Measurements from ENCODE around the gene RGSL1. TPM values are rescaled to one million over a fixed set of nuclear protein-coding genes. Genes with fewer than 3 reads are reported as not detected.
"Not testable (repeated sequence)": the region's sequence is repeated elsewhere in the genome, so short reads cannot be mapped to it uniquely, and the experiment has no call there.

The RGSL1 gene
- total RNA-seq, 2 donors from 2014 or later = not detected

DNA sequence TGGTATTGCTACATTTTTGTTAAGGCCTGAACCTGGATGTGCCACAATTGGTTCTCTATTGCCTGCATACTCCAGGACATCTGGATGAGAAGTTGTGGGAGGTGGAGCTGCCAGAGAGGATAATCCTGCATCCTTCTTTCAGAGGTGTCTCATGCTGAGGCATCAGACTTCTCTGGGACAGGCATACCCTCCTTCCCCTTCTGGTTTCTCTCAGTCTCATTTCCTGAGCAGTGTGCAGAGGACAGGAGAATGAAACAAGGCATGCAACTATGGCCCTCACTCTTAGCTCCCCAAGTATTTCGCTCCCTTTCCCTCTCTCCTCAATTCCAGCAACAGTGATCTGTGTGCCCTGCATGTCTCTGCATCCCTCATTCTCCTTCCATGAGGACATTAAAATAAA lies 7.6 kb upstream of the RGSL1 start:
- ATAC-seq (no peak), DNase-seq (no peak)
- intact Hi-C loops (cut with DNase I) = loop anchor here in 1 of 2 donors (10.0 kb wide), 2 partner anchors 152 to 342 kb away; partner anchors contain the start of gene NPL

DNA sequence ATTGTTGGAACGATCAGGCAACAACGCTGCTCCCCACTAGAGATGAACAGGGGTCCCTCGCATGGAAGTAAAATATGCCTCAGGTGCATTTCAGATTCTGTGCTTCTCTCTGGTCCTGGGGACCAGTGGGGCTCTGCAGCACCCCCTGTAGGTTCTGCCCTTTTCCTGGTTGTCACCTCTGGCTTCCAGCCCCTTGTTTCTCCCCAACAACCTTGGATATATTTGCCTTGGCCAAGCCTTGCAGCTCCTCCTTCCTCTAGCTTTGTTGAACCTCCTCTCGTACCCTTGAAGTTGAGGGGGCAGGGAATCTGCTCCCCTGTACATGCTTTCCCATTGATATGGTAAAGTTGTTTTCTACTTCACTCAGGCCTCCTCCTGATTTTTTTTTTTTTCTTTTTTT lies 5.4 kb upstream of the RGSL1 start:
- intact Hi-C loops (cut with DNase I) = loop anchor here in 1 of 2 donors (10.0 kb wide), 2 partner anchors 150 to 340 kb away; partner anchors contain the start of gene NPL
- DNase-seq (no peak), ATAC-seq (no peak)

DNA sequence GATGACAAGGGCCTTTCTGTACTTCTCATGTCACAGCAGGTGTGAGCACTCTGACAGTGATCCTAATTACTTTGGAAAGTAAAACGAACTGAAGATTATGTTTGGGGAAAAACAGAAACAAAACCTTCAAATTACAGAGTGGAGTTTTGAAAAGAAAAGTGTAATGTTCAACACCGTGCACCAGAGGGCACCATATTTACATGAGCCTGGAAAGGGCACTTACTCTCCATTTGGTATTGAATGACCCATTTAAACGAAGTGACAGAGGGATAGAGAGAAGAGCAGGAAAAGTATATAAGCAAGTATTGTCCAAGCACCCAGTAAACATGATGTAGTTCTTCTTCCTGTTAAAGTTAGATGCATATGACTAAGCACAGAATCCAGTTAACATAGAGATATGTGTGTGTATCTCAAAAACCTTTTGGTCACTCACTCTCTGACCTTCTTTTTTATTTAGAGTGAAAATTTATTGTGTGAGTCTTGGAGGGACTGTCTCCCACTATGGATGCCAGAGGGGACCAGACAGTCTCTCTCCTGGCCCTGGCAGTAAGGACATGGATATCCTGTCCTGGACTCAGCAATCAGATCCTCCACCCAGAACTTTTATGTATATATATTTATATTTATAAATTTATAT lies 3.8 kb upstream of the RGSL1 start:
- peak in 1 of 2 donors; percentile 39 for ATAC-seq
- intact Hi-C loops (cut with DNase I) = loop anchor here (5.0 to 10.0 kb wide), 4 partner anchors 146 to 339 kb away; partner anchors contain the start of gene NPL (in 1 of the 2)
- no peak for DNase-seq

DNA sequence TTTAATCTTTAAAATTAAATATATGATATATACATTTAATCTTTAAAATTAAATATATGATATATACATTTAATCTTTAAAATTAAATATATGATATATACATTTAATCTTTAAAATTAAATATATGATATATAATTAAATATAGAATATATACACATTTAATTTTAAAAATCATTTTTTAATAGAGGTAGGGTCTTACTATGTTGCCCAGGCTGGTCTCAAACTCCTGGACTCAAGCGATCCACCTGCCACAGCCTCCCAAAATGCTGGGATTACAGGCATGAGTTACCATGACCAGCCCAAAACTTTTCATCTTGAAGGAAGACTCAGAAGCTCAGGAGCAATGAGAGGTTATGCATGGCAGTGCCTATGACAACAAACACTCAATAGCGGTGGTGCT lies 2.8 kb upstream of the RGSL1 start:
- intact Hi-C loops (cut with DNase I) = loop anchor here (5.0 to 10.0 kb wide), 4 partner anchors 145 to 338 kb away; partner anchors contain the start of gene NPL (in 1 of the 2)
- ATAC-seq = not testable (repeated sequence)

DNA sequence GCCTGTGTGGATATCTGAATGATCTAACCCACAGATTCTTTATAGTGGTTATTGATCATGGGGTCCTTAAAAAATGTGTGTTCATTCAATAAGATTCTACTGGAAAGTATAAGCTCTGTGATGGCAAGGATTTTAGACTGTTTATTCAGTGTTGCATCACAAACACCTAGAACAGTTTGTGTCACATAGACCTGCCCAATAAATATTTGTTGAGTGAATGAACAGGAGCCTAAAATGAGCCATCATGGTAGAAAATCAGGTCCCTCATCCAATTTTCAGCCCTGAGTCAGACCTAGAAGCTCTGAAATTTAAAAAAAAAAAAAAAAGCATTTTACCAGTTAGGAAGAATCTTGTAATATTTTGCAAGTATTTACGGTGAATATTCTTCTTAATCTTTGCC lies 2.3 kb upstream of the RGSL1 start:
- DNase-seq (no peak), ATAC-seq (no peak)
- intact Hi-C loops (cut with DNase I) = loop anchor here (5.0 to 10.0 kb wide), 4 partner anchors 145 to 337 kb away; partner anchors contain the start of gene NPL (in 1 of the 2)

More for the DNA sequence above, 2.8 kb upstream of the RGSL1 start:
- not testable (repeated sequence) for DNase-seq

DNA sequence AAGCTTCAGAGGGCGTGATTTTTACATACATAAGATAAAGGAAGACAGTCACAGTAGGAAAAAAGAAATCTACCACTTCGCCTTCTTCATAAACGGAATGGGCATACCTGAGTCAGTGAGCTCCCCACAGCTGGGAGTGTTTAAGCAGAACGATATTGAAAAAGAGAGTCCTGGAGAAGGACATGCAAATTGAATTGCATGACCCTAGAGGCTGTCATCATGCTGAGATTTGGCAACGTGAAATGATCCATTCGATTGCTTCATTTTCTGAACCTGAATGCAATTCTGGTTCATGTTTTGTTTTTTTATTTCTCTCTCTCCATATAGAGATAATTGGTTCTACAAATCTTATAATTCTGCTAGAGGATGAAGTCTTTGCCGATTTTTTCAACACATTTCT lies 3.7 kb downstream of the RGSL1 start:
- ATAC-seq = no peak
- intact Hi-C loops (cut with DNase I) = no loop called here

DNA sequence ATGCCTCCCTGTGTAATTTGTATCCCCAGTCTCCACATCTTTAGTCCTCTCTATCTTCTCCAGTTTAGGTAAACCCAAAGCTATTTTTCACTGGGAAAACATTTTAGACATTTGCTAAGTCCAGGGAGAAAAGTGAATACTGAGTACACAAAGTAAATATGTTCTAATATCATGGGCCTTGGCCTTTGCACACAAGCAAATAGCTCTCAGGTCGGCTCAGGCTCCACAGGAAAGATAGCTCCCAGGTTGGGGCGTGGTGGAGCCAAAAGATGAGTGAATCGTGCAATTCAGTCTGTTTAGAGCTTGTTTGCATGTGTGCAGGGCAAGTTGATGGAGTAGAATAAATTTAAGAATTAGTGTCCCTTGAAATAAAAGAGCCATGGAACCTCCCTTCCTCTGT lies 7.9 kb downstream of the RGSL1 start:
- intact Hi-C loops (cut with DNase I) = no loop called here
- DNase-seq = no peak
- ATAC-seq = no peak

More for the DNA sequence above, 3.7 kb downstream of the RGSL1 start:
- DNase-seq = no peak

DNA sequence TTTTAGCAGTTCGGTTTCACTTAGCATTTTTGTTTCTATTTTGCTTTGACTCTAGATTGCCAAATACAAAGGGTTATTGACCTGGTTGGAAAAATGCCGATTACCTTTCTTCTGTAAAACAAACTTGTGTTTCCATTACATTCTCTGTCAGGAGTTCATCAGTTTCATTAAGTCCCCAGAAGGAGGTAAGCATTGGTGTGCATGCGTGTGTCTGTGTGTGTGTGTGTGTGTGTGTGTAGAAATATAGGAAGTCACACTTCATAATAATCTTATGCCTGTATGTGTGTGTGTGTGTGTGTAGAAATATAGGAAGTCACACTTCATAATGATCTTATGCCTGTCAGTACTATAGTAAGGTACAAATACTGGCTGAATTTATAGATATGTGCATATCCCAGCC lies 10.0 kb downstream of the RGSL1 start:
- ATAC-seq (no peak), DNase-seq (no peak)
- intact Hi-C loops (cut with DNase I) = no loop called here

DNA sequence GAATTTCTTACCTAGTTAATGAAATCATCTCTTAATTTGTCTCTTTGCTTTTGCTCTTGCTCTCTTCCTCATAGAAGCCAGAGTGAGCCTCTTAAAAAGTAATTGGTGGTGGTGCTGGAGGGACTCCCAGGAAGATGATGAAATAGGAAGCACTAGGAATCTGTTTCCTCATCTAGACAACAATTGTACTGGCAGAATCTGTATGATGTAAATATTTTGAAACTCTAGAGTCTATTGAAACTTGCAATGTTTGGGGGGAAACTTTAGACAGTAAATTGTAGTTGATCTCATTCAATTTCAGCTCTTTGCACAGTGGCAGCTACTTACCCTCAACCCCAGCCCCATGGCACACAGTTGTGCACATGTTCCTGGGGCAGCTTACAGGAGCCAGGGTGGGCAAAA lies 10.6 kb downstream of the RGSL1 start:
- DNase-seq (no peak), ATAC-seq (no peak)
- intact Hi-C loops (cut with DNase I) = no loop called here

DNA sequence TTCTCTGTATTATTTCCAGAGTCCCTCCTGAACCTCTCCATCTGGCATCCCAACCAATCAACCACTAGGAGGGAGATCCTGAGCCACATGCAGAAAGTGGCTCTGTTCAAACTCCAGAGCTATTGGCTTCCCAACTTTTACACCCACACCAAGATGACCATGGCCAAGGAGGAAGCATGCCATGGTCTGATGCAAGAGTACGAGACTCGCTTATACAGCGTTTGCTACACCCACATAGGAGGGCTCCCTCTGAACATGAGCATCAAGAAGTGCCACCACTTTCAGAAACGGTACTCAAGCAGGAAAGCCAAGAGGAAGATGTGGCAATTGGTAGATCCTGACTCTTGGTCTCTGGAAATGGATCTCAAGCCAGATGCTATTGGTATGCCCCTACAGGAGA lies 23.6 kb downstream of the RGSL1 start:
- intact Hi-C loops (cut with DNase I) = no loop called here
- DNase-seq (no peak), ATAC-seq (no peak)

DNA sequence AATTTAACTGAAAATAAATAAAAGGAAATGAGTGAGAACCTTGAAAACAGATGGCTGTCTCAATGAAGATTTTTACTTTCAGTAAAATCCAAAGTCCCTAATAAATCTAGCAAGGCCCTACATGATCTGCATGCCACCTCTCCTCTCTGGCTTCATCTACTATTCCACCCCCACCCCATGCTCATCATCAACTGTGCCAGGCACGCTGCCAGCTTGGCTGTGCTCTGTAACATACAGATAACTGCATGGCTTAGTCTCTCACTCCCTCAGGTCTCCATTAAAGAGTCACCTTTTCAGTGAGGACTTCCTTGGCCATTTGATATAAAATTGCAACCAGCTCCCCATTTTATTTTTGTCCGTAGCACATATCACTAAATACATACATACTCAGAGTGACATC lies 26.7 kb downstream of the RGSL1 start:
- peak in 1 of 2 donors; percentile 42 for ATAC-seq
- DNase-seq = no peak
- intact Hi-C loops (cut with DNase I) = no loop called here

DNA sequence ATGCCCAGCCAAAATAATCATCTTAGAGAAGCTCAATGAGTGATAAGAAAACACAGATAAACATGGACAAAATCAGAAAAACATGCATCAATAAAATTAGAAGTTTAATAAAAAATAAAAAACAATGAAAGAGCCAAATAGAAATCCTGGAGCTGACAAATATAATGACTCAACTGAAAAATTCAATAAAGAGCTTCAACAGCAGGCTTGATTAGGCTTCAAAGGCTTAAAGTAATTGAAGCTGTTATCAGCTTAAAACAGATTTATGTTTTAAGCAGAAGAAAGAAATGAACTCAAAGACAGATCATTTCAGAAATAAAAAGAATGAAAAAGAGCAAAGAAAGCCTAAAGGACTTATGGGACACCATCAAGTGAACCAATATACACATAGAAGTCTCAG lies 28.3 kb downstream of the RGSL1 start:
- ATAC-seq = no peak

DNA sequence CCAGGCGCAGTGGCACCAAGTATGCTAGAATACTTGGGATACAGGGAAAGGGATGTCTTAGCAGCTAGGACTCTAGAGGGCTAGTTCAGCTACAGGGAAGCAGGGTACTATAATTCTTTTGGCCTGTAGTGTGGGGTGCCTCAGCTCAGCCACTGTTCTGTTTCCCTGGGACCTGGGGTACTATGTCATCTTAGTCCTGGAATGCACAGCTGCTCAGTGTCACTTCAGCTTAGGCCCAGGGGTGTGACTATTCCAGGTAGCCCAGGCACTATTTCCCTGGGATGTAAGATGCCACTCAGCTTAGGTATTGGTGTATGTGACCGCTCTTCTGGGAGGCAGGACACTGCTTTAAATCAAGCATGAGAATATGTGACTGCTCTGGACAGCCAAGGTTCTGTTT lies 34.1 kb downstream of the RGSL1 start:
- no peak for ATAC-seq
- DNase-seq = no peak
- intact Hi-C loops (cut with DNase I) = no loop called here

More for the DNA sequence above, 28.3 kb downstream of the RGSL1 start:
- DNase-seq = no peak
- intact Hi-C loops (cut with DNase I) = no loop called here

DNA sequence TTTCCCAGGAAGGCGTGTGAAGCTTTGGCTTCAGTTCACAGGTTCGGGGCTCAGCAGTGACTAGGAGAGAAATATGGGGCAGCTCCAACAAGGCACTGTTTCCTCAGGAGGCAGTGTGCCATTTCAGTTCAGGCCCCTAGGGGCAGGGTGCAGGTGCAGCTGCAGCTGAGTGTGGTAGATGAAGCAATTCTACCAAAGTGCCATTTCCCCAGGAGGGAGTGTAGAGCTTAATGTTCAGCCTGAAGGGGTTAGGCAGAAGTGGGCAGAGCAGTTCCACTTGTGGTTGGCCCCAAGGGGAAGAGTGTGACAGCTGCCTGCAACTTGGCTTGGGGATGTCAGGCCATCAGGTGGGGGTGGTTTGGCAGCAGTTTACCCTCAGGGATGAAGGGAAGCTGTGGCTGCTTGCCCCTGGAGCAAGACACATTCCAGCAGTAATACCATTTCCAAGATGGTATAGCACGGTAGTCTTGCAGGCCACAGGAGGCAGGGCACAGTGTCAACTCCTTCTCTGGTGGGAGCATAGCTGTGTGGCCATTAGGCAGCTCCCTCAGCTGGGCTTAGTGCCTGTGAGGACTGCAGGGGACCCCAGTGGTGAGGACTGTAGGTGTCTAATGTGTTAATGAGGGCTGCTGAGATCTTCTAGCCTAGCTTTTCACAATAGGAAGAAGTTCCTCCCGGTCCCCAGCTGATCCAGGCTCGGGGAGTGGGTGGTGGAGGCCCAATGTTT lies 34.7 kb downstream of the RGSL1 start:
- ATAC-seq (no peak), DNase-seq (no peak)
- intact Hi-C loops (cut with DNase I) = no loop called here

DNA sequence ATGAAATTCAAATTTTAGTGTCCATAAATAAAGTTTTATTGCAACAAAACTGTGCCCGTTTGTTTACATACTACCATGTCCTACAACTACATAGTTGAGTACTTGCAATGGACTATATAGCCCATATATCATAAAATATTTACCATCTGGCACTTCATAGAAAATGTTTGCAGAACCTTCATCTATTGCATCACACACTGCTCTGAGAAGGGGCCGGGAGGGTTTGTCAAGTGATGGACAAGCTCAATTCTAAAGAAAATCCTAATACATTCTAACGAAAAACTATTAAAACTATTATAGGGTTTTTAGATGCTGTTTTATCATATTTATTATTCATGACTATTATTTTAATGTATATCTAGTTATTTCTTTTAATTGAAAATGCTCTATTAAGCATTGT lies 35.9 kb downstream of the RGSL1 start:
- intact Hi-C loops (cut with DNase I) = no loop called here
- ATAC-seq (no peak), DNase-seq (no peak)

DNA sequence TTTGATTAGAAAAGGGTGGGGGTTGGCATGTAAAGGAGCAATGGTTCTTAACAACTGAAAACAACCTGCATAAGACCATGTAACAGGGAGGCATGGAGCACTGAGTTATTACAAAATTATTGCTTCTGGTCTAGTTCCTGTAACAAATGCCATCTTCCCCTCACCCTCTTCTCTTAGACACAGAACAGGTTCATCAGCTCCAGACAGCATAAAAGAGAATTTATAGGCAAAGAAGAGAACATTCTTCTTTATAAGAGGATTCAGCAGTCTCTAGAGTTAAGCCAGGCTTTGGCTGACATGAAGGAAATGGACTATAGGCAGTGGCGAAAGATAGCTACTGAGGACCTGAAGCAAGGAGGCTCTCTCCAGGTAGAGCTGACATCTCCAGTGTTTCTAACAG lies 38.9 kb downstream of the RGSL1 start:
- intact Hi-C loops (cut with DNase I) = no loop called here
- no peak for DNase-seq
- no peak for ATAC-seq

DNA sequence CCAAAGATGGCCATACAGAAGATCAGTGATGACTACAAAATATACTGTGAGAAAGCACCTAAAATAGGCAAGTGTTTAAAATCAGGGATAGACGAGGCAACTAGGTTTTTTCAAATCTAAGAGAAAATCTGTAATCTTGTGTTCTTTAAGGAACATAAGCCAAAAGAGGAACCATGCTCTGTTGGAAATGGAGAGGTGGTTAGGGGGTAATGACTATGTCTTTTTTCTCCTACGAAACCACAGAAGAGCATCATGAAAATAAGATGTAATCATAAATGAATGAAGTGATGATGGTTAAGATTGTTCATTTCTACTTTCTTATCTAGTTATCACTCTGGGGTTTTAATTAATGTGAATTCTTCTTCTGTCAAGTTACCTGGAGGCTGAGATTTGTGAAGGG lies 43.1 kb downstream of the RGSL1 start:
- ATAC-seq (no peak), DNase-seq (no peak)
- intact Hi-C loops (cut with DNase I) = no loop called here

DNA sequence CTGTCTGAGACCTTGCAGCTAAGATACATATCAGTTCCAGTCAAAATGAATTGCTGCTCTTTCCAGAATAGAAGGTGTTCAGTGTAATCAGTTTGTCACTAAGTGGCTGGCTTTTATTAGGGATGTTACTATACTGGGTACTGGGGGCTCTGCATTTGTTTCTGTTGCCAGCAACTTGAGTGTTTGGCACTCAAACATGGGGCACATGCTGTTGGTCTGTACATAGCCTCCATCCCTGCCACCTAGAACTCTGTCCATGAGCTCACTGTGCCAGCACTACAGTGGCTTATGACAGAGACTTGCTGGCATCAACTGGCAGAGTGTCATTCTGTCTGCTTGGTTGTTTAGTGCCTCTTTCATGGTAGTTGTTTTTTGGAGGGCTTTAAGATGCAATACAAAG lies 45.1 kb downstream of the RGSL1 start:
- intact Hi-C loops (cut with DNase I) = no loop called here
- ATAC-seq (peak; percentile 70 to 95), DNase-seq (peak; percentile 23)

DNA sequence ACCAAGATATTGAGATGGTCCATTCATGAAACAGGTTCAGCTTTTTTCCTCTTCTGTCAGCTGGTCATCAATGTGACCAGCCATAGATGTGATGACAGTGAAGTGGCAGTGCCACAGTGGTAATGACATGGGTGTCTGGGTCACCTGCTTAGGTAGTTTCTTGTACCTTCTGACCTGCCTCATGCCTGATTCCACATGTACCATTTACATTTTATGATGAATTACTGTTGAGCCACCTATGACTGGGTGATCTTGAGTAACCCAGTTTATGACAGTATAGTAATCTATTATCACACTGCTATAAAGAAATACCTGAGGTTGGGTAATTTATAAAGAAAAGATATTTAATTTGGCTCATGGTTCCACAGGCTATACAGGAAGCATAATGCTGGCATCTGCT lies 45.7 kb downstream of the RGSL1 start:
- intact Hi-C loops (cut with DNase I) = no loop called here
- DNase-seq (no peak), ATAC-seq (no peak)

DNA sequence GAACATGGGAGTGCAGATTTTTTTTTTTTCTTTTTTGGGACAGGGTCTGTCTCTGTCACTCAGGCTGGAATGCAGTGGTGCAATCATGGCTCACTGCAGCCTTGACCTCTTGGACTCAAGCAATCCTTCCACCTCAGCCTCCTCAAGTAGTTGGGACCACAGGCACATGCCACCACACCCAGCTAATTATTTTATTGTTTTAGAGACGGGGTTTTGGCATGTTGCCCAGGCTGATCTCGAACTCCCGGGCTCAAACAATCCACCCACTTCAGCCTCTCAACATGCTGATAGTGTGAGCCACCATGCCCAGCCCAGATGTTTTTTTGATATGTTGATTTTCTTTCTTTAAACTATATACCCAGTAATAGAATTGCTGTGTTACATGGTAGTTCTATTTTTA lies 57.7 kb downstream of the RGSL1 start:
- intact Hi-C loops (cut with DNase I) = no loop called here
- DNase-seq = peak; percentile 32
- peak; percentile 50 to 52 for ATAC-seq

DNA sequence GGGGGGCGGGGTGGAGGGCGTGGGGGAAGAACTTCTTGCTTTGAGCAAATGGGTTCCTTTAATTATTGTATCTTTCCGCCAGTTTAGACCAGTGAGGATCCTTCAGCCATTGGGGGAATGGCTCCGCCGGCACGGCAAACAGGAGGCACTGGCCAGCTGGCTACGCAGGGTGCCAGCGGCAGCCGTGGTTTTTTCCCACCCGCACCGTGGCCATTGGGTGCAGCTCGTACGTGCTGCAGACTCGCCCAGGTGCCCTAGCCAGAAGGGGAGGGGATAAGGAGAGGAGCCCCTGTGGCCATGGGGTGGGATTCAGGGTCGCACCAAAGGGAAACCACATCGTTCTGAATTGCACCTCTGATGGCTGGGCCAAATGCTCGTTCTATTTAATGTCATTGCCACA lies 65.6 kb downstream of the RGSL1 start:
- DNase-seq (no peak), ATAC-seq (no peak)
- intact Hi-C loops (cut with DNase I) = no loop called here

All from left cardiac atrium (tissue), 4 donors.